Measurements from ENCODE around the gene SMIM32. TPM values are rescaled to one million over a fixed set of nuclear protein-coding genes. Genes with fewer than 3 reads are reported as not detected.

SMIM32 gene
- total RNA-seq, 1 experiment from 2014 or later: not detected

GRCh38 chr5:136211282-136212040 lies 18.5 kb upstream of the SMIM32 start:
- in situ Hi-C loops (cut with HindIII; ENCODE audit: low pct_unique_long_range_greater_than_20kb, low sequenced_read_pairs): no loop called here
- DNase-seq (ENCODE audit: low read depth, low spot score): no peak

DNA sequence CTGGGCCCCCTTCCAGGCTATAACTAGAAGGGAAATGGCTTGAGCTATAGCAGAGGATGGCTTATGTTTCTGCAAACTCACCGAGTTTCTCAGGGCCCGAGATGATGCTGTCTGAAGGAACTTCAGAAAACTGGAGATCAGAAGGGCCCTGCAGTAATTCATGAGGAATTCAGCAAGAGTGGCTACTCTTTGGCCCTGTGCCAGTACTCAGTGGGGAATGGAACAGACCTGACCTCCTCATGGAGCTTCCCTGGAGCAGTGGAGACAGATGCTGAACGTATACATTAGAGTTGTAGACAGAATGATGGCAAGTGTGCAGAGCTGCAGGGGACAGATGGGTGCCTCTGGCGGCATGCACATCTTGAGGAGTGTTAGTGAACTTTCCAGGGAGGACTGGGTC lies 17.3 kb upstream of the SMIM32 start:
- in situ Hi-C loops (cut with HindIII; ENCODE audit: low pct_unique_long_range_greater_than_20kb, low sequenced_read_pairs): no loop called here
- DNase-seq (ENCODE audit: low read depth, low spot score): no peak

GRCh38 chr5:136209346-136209910 lies 16.5 kb upstream of the SMIM32 start:
- in situ Hi-C loops (cut with HindIII; ENCODE audit: low pct_unique_long_range_greater_than_20kb, low sequenced_read_pairs): no loop called here
- no peak for DNase-seq (ENCODE audit: low read depth, low spot score)

DNA sequence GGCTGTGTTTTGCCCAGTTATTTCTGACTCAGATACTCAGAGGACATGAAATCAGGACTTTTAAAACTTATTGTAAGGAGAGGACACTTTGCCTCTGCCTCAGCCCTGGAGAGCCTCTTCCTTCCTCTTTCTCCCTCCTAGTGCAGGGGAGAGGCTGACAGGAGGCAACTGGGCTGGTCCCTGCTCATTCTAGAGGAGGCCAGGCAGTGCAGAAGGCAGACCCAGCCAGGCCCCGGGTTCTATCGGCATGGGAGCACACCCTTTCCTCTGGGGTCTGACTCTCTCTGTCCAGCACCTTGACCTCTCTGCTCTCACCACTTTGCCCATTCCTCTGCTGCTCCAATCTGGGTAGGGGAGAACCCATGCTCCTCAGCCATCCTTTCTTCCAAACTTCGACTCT lies 16.0 kb upstream of the SMIM32 start:
- no peak for DNase-seq (ENCODE audit: low read depth, low spot score)
- in situ Hi-C loops (cut with HindIII; ENCODE audit: low pct_unique_long_range_greater_than_20kb, low sequenced_read_pairs): no loop called here

GRCh38 chr5:136207631-136208030 lies 14.7 kb upstream of the SMIM32 start:
- DNase-seq (ENCODE audit: low read depth, low spot score): no peak
- in situ Hi-C loops (cut with HindIII; ENCODE audit: low pct_unique_long_range_greater_than_20kb, low sequenced_read_pairs): no loop called here

DNA sequence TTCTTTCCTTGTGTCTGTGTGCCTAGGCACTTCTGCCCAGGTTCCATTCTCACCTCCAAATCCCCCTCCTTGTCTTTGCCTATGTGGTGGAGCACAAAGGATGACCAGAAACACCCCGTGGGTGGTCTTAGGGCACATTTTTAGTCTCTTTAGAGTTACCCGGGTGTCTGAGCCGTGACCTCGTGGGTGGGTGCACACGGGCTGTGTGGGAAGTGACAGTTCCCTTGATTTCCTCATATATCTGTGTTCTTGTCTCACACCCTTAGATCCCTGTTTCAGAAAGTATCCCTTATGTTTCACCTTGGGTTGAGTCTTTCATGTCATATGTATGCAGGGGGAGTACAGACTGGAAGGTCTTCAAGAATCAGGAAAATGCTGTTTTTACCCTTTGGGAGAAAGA lies 13.4 kb upstream of the SMIM32 start:
- in situ Hi-C loops (cut with HindIII; ENCODE audit: low pct_unique_long_range_greater_than_20kb, low sequenced_read_pairs): no loop called here
- DNase-seq (ENCODE audit: low read depth, low spot score): no peak

GRCh38 chr5:136205941-136206340 lies 13.0 kb upstream of the SMIM32 start:
- DNase-seq (ENCODE audit: low read depth, low spot score): no peak
- in situ Hi-C loops (cut with HindIII; ENCODE audit: low pct_unique_long_range_greater_than_20kb, low sequenced_read_pairs): no loop called here

- in situ Hi-C loops (cut with HindIII; ENCODE audit: low pct_unique_long_range_greater_than_20kb, low sequenced_read_pairs): no loop called here
- DNase-seq (ENCODE audit: low read depth, low spot score): no peak
These were observed 12.2 kb upstream of the SMIM32 start for GRCh38 chr5:136205061-136205702.

- DNase-seq (ENCODE audit: low read depth, low spot score): no peak
- in situ Hi-C loops (cut with HindIII; ENCODE audit: low pct_unique_long_range_greater_than_20kb, low sequenced_read_pairs): no loop called here
These were observed 10.5 kb upstream of the SMIM32 start for GRCh38 chr5:136203303-136203922.

GRCh38 chr5:136202469-136203205 lies 9.7 kb upstream of the SMIM32 start:
- DNase-seq (ENCODE audit: low read depth, low spot score): no peak
- in situ Hi-C loops (cut with HindIII; ENCODE audit: low pct_unique_long_range_greater_than_20kb, low sequenced_read_pairs): no loop called here

DNA sequence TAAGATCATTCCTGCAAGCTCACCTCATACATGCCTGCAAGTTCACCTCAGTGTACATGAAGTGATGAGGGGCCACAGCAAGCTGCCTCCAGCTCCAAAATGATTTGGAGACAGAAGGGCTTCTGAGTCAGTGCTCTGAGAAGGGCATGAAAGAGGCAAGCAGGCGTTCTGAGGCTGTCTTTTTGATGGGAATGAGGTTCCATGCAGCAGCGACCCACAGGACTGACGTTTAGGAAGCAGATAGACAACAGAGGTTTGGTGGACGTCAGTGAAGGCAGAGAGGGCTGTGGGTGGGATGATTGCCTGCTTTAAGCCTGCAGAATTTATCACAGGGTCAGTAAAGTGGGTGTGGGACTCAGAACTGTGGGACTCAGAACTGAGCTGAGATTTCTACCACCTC lies 8.9 kb upstream of the SMIM32 start:
- in situ Hi-C loops (cut with HindIII; ENCODE audit: low pct_unique_long_range_greater_than_20kb, low sequenced_read_pairs): no loop called here
- no peak for DNase-seq (ENCODE audit: low read depth, low spot score)

- no peak for DNase-seq (ENCODE audit: low read depth, low spot score)
- in situ Hi-C loops (cut with HindIII; ENCODE audit: low pct_unique_long_range_greater_than_20kb, low sequenced_read_pairs): no loop called here
These were observed 7.8 kb upstream of the SMIM32 start for GRCh38 chr5:136200761-136201160.

DNA sequence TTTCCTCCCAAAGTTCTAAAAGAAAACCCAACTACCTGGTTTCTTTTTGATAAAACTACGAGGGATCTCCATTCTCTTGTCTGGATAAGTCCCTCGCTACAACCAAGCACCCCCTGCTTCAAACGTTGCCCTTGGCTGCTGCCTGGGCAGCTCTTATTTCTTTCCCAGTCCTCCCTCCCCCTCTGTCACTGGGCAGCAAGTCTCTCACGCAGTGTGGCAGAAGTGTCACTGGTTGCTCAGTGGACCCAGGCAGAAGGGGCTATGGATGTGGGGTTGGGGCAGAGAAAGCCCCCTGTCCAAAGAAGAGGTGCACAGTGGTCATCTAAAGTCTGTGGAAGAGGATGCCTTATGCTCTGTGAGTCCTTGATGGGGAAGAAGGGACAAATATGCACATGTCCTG lies 7.2 kb upstream of the SMIM32 start:
- in situ Hi-C loops (cut with HindIII; ENCODE audit: low pct_unique_long_range_greater_than_20kb, low sequenced_read_pairs): no loop called here
- no peak for DNase-seq (ENCODE audit: low read depth, low spot score)

GRCh38 chr5:136199408-136199807 lies 6.4 kb upstream of the SMIM32 start:
- in situ Hi-C loops (cut with HindIII; ENCODE audit: low pct_unique_long_range_greater_than_20kb, low sequenced_read_pairs): no loop called here
- DNase-seq (ENCODE audit: low read depth, low spot score): no peak

- in situ Hi-C loops (cut with HindIII; ENCODE audit: low pct_unique_long_range_greater_than_20kb, low sequenced_read_pairs): no loop called here
- DNase-seq (ENCODE audit: low read depth, low spot score): no peak
These were observed 5.5 kb upstream of the SMIM32 start for GRCh38 chr5:136198453-136198852.

GRCh38 chr5:136197462-136198142 lies 4.6 kb upstream of the SMIM32 start:
- no peak for DNase-seq (ENCODE audit: low read depth, low spot score)

GRCh38 chr5:136195971-136196820 lies 3.2 kb upstream of the SMIM32 start:
- no peak for DNase-seq (ENCODE audit: low read depth, low spot score)
- in situ Hi-C loops (cut with HindIII; ENCODE audit: low pct_unique_long_range_greater_than_20kb, low sequenced_read_pairs): no loop called here

More at GRCh38 chr5:136197462-136198142, 4.6 kb upstream of the SMIM32 start:
- in situ Hi-C loops (cut with HindIII; ENCODE audit: low pct_unique_long_range_greater_than_20kb, low sequenced_read_pairs): no loop called here
